Measurements from ENCODE around the gene EIPR1.

The EIPR1 gene

GRCh38 chr2:3322311-3322970 is 55.2 kb downstream of the EIPR1 start:
- no peak for DNase-seq

DNA sequence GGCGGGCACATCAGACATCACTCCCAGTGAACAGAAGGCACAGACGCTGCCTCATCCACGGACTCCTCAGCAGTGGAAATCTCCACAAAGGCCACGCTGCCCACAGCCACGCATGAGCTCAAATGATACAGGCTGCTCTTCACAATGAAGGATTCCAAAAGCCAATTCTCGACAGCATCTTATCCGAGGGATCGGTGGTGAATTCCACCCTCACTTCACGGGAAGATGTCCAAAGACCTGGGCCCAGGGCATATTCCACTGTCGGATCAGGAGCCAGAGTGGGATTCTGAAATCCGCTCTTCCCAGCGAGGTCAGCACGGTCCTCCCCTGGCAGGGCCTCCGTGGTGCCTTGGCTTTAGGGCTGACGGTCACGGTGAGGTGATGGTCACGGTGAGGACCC is 55.8 kb downstream of the EIPR1 start:
- DNase-seq = no peak

DNA sequence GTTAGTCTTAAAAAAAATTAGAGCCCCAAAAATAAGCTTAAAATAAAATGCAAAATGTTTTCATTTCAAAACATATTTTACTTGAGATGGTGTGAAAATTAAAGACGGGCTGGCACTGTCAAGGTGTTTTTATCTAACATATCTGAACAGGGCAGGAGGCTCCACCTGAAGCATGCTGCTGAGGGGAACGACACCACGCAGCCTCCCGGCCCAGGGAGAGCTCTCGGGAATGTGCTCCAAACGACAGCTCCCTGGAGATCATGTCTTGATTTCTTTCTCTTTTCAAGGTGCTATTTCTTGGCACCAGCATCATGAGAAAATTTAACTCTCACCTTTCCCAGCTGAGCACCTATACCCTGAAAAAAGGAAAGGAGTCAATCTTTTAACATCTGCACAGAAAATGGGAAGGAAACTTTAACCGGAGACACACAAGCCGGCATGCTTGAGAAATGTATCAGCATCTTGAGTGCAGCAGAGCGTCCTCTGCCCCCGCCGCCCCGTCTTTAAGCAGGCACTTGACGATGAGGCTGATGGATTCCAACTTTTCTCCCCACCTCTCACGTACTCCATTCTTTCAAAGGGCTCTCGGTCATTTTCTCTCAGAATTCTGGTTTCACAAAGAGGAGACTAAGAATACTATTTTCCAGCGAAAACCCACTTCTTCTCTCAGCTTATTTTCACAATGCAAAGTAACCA is 56.6 kb downstream of the EIPR1 start:
- no peak for DNase-seq

DNA sequence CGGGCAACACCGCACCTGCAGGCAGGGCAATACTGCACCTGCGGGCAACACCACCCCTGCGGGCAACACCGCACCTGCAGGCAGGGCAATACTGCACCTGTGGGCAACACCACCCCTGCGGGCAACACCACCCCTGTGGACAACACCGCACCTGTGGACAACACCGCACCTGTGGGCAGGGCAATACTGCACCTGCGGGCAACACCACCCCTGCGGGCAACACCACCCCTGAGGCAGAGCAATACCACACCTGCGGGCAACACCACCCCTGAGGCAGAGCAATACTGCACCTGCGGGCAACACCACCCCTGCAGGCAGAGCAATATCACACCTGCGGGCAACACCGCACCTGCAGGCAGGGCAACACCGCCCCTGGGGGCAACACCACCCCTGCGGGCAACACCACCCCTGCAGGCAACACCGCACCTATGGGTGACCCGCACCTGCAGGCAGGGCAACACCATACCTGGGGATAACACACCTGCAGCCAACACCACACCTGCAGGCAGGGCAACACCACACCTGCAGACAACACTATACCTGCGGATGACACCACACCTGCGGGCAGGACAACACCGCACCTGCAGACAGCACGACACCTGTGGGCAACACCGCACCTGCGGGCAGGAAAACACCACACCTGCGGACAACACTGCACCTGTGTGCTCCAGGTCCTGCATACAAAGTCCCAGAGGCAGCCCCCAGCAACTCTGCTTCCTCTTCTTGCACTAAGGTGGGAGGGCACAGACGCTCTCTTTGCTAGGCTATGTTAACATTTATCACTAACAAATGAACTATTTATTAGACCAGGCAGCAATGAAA is 57.7 kb downstream of the EIPR1 start:
- DNase-seq = no peak

GRCh38 chr2:3319134-3319533 is 58.5 kb downstream of the EIPR1 start:
- DNase-seq = no peak

DNA sequence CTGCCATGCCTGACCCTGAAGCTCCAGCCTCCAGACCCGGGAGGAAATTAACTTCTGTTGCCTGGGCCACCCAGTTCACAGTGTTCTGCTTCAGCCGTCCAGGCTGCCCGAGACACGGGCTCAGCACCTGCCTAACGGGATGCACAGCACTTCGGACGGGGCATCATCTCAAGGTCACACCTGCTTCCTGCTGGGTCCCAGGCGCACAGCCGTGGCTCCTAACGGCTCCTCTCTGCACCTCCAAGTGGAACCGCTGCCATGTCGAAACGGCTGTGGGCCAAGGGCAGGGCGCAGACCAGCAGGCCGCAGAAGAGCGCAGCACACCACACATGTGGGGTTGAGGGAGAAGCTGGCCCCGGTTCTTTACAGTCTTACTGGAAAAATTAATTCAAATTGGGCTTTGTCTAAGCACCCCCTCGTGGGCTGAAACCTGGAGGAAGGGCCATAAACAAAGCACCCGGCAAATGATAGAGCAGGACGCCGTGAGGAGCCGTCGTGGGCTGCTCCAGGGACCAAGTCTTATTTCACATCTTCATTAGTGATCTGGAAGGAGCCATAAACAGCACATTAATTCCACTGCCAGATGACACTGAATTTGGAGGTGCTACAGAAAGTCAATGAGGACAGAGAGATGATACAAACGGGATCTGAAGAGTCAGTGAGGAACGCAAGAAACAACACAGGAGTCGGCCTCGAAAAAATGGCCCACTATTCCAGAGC is 59.6 kb downstream of the EIPR1 start:
- DNase-seq = no peak

- no peak for DNase-seq
Observed at GRCh38 chr2:3317277-3317685, 60.3 kb downstream of the EIPR1 start.

DNA sequence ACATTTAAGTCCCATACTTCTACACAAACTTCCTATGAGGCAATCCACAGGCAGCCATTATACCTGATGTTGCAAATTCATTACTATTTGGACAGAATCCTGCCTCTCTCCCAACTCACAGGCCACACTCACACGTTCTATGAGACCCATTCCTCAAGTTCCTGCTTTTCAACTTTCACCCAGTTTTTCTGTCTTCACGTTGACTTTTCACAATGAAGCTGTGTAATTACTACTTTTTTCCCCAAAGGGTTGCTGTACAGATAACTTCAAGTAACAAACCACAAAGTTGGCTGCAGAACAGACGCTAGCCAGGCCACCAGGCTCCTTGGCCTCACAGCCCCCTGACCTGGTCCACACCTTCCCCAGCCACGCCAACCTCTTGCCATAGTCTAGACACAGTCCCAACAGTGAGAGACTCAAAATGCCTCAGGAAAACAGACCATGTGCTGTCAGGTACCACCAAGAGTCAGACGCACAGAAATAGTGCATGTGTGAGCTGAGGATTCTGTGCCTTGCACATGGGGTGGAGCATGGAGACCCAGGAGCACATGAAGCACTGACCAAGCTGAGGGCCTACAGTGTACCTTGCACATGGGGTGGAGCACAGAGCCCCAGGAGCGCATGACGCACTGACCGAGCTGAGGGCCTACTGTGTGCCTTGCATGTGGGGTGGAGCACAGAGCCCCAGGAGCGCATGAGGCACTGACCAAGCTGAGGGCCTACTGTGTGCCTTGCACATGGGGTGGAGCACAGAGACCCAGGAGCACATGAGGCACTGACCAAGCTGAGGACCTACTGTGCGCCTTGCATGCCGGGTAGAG is 61.0 kb downstream of the EIPR1 start:
- no peak for DNase-seq

DNA sequence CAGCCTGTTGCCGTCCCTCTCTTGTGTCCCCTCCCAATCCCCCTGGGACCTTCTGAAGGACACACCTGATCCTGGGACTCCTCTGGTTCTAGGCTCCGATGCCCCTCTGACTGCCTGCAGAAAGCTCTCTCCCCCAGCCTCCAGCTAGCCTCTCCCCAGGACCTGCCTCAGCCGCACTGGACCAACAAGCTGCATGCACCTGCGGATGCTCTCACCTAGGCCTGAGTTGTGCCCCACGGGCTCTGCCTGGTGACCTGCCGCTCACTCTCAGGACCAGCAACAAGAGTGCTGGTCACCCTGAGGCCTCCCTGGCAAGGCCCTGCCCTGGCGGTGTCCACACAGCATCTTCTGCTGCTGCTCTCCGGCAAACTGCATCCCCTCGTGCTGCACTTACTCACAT is 63.0 kb downstream of the EIPR1 start:
- DNase-seq = no peak

- no peak for DNase-seq
Observed at GRCh38 chr2:3313781-3314375, 63.7 kb downstream of the EIPR1 start.

DNA sequence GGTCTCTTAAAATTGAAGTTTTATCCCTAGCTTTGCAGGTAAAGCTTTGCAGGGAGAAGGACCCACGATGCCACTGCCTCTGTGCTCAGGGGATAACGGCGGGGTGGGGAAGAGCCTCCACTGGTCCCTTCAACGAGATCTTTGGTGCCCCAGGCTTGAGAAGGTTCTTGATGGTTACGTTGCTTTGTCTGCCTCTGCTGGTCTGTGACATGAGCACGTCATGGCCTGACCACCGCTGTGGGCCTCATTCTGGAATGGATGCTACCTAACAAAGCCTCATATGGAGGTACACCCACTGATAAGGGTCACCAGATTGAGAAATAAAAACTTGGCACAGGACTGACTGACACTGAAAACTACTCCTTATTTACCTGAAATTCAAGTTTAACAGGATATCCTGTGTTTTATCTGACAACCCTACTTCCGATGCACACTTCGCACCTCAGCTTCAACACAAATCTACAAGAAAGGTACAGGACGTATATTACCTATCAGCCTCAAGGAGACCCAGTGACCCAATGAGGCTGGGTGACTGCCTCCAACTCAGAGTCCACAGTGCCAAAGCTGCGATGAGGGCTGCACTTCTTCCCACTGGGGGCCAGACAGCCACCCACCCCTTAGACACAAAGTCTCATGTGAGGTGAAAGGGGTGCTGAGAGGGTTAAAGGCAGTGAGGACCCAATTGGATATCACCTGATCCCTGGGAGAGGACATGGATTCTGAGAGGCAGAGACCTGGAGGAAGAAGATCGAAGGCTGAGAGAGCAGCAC is 64.9 kb downstream of the EIPR1 start:
- DNase-seq = no peak

GRCh38 chr2:3311601-3312000 is 66.0 kb downstream of the EIPR1 start:
- no peak for DNase-seq

- no peak for DNase-seq
Observed at GRCh38 chr2:3309496-3310355, 67.9 kb downstream of the EIPR1 start.

DNA sequence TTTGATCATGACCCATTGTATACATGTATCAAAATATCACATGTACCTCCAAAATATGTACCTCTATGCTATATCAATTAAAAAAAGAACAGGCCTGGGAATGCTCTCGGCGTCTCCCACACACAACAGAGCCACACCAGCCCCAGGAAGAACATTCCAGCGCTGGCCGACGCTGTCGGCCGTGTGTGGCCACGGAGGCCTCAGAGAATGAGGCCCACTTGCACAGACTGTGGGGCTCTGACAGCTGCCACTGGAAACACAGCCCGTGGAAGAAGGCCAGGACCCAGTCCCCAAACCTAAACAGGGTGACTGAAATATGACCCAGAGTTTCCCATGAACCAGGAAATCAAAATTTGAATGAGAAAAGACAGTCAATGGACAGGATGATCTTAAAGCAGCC is 69.7 kb downstream of the EIPR1 start:
- DNase-seq = no peak

GRCh38 chr2:3307236-3307635 is 70.4 kb downstream of the EIPR1 start:
- no peak for DNase-seq

DNA sequence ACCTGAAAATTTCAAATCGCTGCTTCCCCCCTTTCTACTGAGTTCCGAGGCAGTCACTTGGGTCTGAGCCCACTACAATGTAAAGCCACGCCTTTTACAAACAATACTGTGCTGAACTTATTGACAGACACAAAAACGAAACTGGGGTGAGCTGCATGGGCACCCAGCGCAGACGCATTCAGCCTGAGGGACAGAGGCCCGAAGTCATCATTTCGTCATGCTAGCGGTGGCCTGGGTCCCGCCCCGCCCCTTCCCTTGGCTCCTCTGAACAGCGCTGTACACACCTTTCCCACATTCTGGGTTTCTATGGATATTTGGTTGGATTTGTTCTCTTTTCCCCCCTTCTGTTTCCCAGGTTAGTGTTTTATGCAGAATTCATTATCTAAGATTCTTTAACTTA is 71.7 kb downstream of the EIPR1 start:
- DNase-seq = no peak

DNA sequence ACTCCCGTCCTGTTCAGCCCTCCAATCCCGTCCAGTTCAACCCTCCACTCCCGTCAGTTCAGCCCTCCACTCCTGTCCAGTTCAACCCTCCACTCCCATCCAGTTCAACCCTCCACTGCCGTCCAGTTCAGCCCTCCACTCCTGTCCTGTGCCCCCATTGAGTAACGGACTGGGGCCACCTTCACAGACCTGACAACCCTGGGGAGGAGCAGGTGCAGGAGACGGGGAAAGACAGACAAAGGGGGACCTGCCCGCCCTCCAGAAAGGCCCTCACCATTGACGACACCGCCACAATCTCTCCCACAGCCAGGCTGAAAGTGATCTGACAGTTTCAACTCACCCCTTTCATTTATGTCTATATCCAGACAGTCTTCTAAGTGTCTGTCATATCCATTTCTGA is 72.2 kb downstream of the EIPR1 start:
- DNase-seq = no peak

DNA sequence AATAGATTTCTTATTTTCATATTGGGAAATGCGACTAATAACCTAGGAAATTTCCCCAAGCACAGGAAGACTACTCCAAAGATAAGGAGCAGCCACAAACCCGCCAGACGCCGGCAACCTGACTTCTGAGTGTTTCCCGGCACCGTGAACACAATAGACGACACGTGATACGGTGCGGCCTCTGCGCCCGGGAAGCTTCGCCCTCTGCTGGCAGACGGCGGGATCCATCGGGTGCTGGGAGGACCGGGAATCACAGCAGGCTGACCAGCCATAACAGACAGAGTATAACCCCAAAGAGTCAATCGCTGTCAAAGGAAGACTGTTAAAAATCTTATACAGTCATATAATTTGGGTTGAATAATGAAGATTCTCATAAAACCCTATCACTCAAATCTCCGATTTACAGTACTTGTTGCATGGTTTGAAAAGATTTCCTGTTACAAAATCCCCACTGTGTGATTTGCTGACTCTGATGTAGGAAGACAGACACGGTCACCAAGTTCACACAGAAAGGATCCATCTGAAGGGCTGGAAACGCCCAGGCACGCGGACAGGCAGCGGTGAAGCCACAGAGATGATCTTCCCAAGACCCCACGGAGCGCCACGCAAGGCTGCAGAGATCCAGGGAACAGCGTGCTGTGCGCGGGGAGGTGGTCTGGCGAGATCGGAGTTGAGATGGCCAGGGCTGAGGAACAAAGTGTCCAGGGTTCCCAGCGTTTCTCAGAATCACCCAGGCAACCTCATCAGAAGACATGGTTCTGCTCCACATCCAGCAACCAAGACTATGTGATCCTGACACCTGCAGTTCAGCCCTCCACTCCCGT is 73.8 kb downstream of the EIPR1 start:
- DNase-seq = peak; percentile 91

Data from activated CD8-positive, alpha-beta memory T cell treated with anti-CD3 and anti-CD28 coated beads, Interleukin-2, amount 50 U/mL, for 48 hours (primary cell).